D341Med (cell line): Measurements from ENCODE around the gene TRIM67.
"Not testable (repeated sequence)": the region's sequence is repeated elsewhere in the genome, so short reads cannot be mapped to it uniquely, and the experiment has no call there.

Experiments used
- DNase-seq: peaks from one replicate; pipeline ENCODE4 v3.0.0; 2012; ENCODE audit warnings: low spot score

The TRIM67 gene

DNA sequence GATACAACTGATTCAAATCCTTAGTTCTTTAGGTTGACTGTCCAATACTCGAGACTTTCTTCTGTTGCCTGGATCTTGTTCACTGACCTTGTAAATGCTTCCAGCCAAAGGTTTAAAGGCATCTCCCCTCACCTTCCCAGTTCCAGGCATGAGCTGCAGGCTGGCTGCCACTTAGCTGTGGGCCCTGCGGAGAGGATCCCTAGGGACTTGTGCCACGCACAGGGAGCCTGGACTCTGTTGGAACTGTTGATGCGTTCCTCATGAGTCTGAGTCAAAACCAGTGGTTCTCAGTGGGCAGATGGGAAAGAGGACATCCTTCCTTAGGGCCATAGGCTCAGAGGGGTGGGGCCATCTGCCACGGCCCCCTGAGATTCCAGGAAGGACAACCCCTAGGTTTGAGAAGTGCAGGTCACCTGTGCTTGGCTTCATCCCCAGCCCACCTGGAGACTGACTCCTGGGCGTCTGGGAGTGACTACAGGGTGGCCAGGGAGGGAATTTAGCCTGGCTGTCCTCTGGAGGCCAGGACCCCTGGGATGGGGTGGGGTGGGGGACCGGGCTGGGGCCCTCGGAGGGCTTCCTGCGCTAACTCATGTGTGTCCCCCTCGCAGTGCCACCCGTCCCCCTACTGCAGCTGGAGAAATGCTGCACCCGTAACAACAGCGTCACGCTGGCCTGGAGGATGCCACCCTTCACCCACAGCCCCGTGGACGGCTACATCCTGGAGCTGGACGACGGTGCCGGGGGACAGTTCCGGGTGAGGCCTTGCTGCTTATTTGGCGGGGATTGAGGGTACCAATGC lies 41.6 kb downstream of the TRIM67 start:
- DNase-seq: peak; percentile 36

DNA sequence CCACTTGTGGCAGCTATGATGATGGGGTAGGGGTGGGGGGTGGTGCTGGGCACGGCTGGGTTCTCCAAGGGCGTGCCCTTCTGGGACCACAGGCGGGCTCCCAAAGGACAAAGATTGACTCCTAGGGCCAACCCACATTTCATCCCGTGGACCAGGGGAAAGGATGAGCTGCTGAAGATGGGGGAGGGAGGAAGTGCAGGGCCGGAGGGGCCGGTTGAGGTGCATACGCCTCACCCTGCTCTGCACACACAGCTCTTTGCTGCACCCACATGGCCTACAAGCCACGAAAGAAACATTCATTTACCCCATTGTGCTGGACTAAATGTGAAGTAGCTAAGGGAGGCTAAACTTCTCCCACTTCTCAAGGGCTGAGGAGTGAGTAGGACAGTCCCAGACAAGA lies 45.0 kb downstream of the TRIM67 start:
- no peak for DNase-seq

DNA sequence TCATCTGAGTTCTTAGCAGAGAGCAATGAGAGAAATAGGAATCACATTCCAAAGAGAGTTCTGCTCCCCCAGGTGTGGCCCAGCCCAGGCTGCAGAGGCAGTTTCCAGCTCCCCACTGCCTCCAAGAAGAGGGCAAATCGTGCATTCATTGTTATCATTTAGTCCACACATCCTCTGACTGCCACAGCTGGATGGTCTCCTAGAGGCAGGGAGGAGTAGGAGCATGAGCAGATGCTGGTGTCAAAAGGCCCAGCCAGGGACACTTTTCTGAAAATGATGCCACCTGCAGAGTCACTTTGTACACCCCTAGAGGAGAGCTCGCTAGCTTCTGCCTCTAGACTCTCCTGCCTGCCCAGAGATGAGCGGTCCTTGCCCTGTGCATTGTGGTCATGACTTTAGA lies 45.6 kb downstream of the TRIM67 start:
- no peak for DNase-seq

DNA sequence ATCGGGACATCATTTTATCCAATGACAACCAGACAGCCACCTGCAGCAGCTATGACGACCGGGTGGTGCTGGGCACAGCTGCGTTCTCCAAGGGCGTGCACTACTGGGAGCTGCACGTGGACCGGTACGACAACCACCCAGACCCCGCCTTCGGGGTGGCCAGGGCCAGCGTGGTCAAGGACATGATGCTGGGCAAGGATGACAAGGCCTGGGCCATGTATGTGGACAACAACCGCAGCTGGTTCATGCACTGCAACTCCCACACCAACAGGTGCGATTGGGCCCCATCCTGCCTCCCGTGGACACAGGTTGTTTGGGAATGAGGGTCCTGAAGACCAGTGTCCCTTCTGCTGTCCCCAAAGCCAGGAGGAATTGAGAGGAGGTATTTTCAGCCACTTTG lies 47.1 kb downstream of the TRIM67 start:
- no peak for DNase-seq

DNA sequence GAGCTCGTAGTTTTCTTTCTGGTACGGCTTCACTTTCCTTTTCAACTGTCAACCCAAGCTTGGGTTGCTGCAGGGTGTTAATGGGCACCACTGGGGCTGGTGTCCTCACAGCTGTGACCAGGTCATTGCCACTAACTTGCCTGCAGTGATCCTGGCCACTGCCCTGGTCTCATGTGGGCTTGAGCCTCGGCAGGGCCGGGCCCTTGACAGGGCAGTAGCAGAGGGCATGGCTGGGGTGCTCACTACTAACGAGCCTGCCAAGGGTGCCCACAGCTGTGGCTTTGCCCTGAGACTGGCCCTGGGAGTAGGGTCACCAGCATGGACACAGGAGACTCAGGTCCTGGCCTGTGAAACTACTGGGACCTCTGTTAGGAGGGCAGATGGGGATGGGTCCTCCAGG lies 47.7 kb downstream of the TRIM67 start:
- no peak for DNase-seq

DNA sequence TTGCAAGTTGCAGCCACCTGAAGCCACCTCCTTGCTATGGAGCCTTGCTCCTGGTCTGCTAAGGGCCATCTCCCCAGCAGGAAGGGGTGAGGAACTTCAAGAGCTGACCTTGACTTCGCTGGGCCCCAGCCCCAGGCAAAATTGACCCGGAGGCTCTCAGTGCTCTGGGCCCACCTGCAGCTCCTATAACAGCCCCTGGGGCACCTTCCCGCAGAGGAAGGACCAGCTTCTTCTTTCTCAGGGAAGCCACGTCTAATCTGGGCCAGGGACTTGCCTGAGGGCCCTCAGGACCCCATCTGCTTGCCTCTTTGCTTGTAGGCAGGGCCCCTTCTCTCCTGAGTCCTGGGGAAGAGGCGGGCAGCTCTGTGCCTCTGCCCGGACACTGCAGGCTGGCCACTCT lies 48.3 kb downstream of the TRIM67 start:
- peak; percentile 26 for DNase-seq

DNA sequence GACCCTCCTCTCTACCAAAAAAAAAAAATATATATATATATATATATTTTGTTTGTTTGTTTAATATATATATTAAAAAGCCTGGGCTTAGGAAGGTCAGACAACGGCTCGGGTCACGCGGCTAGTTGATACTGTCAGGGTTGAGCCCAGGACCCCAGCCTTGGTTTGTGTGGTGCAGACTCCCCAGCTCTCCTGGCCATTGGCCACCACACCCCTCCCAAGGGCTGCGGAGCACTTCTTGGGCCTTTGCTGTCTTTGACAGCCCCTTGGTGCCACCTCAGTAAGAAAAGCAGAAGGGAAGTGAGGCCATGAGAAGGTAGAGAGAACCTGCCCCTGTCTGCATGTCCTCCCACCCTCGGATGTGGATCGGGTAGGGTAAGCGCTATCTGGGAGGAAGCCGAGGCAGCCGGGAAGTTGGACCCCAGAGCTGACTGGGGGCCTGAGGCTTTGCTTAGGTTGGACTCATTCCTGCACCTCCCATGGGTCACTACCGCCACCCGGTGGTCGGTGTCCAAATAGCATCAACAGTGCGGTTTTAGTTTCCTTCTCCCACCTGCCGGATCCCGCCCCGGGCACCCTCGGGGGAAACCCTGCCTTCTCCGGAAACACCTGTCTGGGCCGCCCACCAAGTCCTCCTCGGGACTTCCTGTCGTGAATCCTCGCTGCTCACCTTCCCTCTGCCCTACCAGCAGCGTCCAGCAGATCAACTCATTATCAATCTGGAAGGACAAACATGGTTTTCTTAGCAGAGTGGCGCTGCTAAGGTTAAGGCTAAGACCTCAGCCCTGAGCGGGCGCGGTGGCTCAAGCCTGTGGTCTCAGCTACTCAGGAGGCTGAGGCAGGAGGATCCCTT lies 49.4 kb downstream of the TRIM67 start:
- DNase-seq: peak; percentile 94

DNA sequence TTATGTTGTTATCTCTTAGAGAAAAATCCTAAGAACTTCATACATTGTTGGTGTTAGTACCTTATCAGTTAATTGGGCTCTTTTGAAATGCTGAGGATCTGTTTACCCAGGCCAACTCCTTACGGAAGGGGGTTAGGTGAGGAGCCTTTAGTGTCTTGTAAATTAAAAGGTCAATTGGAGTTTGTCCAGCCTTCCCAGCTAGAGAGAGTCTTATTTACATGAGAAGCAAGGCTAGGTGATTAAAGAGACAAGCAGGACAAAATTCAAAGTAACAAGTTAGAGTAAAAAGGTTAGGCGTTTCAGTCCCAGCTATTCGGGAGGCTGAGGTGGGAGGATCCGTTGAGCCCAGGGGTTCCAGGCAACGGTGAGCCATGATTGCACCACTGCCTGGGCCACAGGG lies 50.4 kb downstream of the TRIM67 start:
- DNase-seq: not testable (repeated sequence)

DNA sequence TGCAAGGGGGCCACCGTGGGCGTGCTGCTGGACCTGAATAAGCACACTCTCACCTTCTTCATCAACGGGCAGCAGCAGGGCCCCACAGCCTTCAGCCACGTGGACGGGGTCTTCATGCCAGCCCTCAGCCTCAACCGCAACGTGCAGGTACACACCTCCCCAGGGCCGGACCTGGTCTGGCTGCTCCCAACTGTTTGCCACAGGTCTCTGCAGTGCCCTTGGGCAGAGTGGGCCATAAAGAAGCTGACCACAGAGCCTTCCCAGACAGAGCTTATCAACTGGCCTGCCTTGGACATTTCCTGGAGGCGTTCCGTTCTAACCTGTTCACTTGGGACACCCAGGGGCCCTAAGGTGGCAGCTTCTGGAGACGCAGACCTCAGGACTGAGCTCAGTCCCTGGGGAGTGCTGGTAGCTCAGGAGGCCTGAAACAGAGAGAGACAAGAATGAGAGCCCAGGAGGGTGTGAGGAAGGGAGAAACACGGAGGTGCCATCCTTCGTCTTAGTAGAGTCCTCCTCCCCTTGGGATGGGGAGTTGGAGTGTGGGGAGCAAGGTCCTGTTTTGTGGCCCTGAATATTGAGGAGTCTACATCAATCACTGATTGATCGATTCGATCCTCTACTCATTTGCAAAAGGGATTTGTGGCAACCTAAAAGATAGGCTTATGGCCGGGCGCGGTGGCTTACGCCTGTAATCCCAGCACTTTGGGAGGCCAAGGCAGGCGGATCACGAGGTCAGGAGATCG lies 52.1 kb downstream of the TRIM67 start:
- peak; percentile 22 for DNase-seq

DNA sequence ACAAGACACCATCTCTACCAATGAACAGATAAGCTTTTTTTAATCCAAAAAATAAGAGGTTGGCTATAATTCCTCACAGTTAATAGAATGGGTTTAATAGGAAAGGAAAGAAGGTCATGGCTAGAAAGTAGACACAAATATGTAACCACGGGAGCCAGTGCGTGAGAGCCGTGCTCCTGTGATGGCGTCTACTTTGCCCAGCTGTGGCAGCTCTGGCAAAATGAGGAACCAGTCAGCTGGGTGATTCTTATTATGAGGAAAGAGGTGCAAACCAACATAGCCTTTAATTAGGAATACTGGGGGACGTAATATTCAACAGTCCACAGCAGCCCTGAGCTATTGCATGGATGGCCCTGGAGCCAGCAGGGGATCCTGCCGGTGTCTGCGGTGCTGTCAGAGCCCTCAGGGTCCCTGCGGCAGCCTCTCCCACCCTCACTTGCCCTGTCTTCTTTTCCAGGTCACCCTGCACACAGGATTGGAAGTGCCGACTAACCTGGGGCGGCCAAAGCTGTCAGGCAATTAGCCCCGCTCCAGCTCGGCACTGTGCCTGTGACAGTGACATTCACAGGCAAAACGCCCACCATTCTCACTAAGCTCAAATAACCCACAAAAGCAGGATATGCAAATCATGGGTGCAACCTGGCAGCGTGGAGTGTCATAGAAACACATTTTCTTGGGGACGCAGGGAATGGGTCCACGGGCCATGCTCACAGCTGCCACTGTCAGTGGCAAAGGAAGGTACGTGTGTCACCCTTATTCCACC lies 53.2 kb downstream of the TRIM67 start:
- DNase-seq: no peak

DNA sequence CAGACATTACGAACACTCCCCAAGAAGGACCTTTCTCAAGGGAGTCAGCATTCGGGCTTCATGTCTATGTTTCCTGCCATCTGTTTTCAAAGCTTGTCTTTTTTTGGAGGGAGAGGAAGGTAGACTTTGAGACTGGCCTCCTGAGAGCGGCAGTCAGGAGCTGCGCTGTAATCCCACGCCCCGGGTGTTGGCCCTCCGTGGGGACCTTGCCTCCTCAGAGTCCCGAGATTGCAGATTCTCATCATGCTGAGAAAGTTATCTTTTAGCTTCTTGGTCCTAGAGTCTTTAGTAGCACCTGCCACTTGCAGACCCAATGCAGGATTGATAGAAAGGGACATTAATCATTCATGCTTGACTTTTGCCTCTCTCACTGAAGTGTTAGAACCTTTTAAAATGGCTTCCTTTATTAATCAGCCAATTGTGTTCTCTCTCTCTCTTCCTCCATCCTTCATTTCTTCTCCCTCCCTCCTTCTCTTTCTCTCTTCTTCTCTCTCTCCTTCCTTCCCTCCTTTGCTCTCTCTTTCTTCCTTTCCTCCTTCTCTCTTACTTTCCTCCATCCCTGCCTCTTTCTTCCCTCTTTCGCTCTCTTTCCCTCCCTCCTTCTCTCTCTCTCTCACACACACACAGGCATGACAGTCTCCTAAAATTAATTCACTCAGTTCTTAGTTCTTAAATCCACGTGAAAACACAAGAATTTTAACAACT lies 54.0 kb downstream of the TRIM67 start:
- no peak for DNase-seq

DNA sequence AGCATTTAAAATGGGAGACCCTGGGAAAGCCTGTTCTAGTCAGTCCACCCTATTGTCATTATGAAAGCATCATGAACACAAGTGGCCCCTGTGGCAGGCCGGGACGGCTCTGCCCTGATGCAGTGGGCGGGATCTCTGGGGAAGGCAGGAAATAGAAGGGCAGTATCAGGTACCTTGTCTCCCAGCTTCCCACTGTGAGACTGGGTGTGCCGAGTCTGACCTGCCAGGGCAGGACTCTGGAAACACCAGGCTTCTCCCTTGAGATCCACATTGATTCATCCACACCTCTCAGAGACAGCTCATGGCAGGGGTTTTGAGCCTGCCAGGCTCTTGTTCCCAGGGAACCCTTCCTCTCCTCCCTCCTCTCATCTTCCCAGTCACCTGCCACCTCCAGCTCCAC lies 54.6 kb downstream of the TRIM67 start:
- DNase-seq: no peak

DNA sequence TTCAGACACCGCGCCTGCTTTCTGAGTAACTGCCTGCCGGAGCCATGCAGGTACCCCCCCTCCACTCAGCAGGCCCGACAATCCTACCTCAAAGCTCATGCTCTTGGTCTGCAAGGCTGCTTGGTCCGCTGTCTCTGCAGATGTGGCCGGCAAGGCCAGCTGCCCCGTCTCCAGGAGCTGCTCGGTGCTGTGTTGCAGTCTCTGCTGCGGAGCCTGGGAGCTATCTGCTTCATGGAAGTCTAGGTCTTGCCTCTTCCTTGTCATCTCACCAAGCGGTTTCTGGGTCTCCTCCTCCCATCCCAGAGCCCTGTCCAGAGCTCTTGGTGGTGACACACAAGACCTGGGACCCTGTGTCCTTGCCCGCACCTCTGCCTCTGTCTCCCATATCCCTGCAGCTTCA lies 55.2 kb downstream of the TRIM67 start:
- DNase-seq: no peak

DNA sequence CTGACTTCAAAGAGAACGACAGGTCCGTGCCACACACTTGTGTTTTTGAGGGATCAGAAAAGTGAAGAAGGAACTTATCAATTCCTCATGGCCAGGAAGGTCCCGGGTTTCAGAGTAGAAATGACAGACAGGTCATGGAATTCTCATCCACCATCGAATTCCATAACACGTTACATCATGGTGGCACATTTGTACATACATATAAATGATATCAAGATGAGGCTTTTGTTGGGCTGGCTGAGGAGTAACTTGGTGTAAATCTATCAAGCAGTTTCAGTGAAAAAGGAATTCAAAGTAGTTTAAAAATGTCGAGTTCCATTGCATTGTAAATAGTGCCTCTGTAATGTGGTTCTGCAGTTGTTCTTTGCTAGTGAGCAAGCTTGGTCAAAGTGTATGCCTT lies 56.2 kb downstream of the TRIM67 start:
- no peak for DNase-seq

DNA sequence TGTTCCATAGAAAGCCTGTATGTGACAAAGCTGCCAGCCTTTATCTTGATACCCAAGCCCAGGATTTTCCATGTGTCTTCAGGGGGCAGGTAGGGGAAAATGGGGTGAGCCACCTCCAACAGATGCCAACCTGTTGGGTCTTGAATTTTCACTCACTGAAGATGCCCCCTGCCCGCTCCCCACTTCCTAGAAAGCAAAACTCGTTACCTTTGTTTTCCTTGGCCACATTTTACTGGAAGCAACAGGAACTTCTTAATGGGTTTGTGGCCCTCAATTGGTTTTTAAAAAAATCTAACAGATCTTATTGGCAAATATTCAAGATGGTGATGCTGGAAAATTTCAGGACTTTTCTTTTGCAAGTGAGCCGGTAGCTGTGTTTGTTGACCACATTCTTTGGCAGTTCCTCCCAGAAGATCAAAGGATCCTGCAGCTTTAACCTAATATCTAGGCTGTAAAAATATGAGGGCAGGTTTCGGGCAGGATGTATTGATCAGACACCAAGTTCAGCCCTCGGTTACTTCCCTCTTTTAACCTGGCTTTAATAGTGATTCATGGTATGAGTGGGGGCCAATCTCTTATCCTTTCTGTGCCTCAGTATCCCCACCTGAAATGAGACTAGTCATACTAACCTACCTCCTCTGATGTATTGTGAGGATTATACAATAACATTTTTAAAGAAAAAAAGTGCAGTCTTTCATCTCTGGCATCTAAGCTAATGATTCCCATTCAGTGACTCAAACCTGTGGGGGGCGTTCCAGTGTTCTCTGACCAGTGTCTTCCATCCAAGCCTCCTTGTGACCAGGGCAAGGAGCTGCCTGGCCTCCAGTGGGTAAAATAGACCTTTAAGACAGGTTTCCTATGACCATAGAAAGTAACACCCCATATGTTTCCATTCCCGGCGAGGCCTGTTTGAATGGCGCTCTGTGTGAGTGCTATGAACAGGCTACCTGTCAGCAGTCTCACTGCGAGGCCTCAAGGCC lies 57.9 kb downstream of the TRIM67 start:
- no peak for DNase-seq

DNA sequence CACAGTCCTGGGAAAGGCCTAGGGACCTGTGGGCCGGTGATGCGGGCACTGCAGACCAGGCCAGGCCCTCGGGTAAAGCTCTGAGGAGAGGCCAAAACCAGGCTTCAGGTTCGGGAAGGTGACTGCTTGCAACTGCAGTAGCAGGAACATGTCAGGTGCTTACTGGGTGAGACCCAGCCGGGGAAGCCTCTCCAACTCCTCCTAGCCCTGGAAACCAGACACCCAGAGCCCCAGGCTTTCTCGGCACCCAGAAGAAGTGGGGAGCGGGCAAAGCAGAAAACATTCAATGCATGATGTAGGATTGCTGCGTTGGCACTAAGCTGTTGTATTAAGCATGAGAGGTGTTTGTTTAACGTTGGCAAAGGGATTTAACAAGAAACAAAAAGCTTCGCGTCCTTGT lies 58.9 kb downstream of the TRIM67 start:
- no peak for DNase-seq

DNA sequence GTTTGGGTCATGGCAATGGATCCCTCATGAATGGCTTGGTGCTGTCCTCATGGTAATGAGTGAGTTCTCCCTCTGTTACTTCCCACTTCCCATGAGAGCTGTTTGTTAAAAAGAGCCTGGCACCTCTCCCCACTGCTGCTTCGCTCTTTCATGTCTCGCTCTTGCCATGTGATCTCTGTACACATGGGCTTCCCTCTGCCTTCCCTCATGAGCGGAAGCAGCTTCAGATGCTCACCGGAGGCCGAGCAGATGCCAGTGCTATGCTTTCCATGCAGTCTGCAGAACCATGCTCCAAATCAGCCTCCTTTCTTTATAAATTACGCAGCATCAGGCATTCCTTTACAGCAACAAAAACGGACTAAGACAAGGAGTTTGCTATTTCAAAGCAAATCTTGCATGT lies 64.3 kb downstream of the TRIM67 start:
- no peak for DNase-seq

DNA sequence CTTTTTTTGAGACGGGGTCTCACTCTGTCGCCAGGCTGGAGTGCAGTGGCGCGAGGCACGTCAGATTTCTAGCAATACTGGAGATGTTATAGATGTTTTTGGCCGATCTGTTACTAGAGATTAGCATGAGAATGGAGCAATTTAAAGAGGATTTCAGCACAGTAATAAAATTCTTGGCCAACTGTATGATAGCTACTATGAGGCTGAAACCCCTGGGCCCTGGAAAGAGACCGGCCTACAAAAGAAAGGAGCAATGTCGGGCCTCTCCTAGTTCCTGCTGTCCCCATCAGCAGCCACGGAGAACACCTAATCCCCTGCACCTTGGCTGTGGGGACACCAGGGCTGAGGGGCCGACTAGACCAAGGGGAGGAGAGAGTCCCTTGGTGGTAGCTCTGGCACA lies 69.7 kb downstream of the TRIM67 start:
- no peak for DNase-seq

DNA sequence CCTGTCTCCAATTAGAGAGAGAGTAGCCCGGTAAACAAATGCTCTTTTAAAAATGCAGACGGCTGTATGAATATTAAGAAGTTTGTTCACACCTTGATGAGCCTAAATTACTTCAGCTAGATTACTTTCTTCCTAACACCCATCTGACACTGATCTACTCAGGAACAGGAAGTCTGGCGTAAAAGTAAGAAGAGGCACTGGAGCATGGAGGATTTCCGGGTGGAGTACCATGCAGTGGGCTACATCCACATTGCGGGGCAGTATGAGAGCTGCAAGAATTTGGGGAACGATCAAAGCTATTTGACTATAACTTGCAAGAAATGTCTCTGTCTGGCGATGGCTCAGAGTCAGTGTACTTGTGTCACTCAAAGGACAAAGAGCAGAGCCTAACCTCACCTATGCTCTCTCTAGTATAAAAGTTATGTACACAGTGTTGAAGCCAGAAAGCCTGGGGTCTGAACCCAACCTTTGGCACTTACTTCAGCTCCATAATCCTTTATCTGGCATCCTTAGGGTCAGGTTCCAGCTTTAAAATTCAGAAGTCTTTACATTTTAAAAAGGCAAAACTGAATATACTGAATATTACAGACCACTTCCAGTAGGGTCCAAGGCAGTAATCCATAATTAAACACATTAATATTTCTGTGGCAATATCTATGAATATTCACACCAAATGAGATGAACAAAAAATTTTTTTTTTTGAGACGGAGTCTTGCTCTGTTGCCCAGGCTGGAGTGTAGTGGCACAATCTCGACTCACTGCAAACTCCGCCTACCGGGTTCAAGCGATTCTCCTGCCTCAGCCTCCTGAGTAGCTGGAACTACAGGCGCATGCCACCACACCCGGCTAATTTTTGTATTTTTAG lies 71.2 kb downstream of the TRIM67 start:
- no peak for DNase-seq
